Amygdala (tissue), 56 donors: Measurements from ENCODE around the gene MACO1.
"Not testable (repeated sequence)": the region's sequence is repeated elsewhere in the genome, so short reads cannot be mapped to it uniquely, and the experiment has no call there.

Experiments used
- DNase-seq, 56 donors: peaks; one replicate each; lab custom pipeline; 2025; lab: John Stamatoyannopoulos, UW

MACO1 gene, protein sequence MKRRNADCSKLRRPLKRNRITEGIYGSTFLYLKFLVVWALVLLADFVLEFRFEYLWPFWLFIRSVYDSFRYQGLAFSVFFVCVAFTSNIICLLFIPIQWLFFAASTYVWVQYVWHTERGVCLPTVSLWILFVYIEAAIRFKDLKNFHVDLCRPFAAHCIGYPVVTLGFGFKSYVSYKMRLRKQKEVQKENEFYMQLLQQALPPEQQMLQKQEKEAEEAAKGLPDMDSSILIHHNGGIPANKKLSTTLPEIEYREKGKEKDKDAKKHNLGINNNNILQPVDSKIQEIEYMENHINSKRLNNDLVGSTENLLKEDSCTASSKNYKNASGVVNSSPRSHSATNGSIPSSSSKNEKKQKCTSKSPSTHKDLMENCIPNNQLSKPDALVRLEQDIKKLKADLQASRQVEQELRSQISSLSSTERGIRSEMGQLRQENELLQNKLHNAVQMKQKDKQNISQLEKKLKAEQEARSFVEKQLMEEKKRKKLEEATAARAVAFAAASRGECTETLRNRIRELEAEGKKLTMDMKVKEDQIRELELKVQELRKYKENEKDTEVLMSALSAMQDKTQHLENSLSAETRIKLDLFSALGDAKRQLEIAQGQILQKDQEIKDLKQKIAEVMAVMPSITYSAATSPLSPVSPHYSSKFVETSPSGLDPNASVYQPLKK

DNA sequence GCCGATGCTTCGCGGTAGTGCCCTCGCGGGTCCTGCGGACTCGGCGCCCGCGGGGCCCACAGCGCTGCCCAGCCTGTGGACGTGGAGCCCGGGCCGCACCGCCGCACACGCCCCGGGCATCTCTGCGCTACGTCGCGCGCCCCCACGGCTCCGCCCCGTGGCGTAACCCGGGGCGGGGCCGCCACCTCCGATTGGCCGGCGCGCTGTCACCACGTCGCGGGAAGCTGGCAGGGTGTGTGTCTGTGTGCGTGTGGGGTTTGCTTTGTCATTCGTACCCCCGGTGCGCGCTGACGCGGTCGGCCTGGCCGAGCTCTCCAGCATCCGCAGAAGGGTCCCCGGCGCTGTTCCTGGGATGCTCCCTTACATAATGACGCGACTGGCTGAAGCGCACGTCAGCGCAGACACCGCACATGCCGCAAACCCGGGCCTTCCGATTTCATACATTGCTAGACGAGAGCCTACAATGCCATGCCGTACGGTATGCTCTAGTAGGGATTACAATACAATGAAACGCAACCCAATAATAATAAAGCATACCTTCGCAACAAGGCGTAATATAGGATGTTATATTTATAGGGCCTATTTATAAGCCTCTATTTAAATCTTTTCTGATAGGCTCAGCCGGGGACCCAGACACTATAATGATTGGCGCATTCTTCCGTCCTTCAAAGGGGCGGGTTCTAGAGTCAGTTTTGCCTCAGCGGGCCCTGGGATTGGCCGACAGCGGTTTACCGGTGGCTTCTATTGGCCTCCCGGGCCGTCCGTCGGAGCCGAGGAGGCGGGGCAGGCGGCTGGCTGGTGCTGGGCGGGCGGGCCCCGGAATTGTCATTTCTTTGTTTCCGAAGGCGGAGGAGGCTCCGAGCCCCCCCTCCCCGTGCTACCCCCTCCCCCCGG, at the start of gene MACO1:
TSS of gene MACO1 (plus strand) at position 825 of the 894 bp plus-strand sequence. CDS start 202 bp downstream, outside the sequence.
- DNase-seq = peak; percentile 70 to 99 (median 97)

DNA sequence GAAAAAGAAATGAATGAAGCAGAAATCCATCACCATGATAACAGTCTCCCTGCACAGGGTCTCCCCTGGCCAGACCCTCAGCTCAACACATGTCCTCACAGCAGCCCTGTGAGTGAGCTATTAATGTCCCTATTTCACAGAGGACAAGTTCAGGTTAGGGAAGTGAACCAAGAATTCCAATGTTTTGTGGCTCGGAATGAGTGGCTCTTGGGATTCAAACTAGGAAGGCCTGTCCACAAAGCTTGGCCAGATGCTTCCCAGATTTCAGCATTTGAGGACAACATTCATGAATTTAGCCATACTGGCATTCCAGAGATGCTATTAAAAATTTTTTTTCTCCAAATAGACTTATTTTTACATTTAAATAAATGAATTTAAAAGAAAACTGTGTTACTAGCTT, 48.2 kb upstream of the MACO1 start:
- not testable (repeated sequence) for DNase-seq

DNA sequence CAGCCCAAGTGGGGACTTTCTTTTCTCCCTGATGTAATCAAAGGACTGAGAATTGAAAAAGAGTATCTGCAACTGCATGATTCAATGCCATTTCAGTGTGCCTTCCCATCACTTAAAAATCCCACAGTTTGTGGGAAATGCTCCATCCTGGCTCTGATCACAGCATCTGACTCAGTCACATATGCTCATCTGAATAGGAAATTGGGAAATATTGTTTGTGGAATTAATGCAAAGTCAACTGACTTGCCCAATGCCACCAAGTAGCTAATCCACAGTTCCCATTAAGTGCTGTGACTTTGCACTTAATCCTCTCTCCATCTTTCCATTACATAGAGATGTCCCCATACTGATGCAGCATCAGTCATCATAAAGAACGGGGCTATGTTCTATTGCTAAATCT, 47.6 kb upstream of the MACO1 start:
- DNase-seq = not testable (repeated sequence)

- not testable (repeated sequence) for DNase-seq
Measured at GRCh38 chr1:25383875-25384274, 46.8 kb upstream of the MACO1 start.

- DNase-seq = not testable (repeated sequence)
Measured at GRCh38 chr1:25387096-25387495, 43.6 kb upstream of the MACO1 start.

DNA sequence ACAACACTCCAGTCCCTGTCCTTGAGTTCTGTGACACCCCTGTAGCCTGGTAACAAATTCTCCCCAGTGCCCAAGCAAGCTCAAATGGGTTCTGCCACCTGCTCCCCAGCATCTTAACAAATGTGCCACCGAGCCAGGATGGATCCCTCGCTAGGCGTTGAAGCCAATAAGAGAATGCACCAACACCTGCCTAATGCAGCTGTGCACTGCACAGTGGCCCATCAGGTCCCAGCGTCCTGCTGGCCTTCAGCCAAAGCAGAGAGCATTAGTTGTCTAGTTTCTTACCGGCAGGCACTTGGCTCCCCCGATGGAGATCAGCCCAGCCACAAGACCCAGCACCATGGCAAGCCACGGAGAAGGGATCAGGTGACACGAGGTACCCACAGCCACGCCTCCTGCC, 42.0 kb upstream of the MACO1 start:
- not testable (repeated sequence) for DNase-seq

DNA sequence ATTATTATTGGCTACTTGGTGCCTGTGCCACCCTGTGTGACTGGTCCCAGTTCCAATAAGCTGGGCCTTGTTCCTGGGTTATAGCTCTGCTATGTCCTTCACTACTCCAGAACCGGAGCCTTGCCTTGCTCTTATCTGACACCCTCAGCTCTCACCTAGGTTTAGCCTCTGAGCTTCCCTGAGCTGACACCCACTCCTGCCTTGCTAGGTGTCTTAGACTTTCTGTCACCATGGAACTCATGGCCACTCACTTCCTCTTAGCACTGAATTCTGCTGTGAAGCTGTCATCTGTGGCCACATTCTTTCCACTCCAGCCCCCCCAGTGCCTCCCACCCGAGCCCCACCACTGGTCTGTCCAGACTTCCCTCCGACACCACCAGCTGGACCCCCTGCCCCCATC, 41.0 kb upstream of the MACO1 start:
- DNase-seq = not testable (repeated sequence)

GRCh38 chr1:25392841-25393240, 37.9 kb upstream of the MACO1 start:
- DNase-seq = no peak

DNA sequence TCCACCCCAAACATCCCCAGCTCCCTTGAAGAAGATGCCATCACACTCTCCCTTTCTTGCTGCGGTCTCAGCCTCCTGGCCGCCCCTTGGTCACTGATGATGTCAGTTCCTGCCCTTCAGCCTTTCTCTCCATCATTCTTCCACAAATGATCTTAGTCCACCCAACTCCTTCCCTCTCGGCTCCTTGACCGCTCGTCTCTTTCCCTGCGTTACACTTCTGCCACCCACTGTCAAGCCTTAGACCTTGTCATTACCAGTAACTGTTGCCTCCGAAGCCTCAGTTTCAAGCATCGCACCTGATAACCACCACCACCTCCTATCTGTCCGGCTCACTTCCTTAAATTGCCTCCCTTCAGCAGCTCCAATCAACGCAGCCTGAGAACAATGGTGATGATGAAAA, 33.1 kb upstream of the MACO1 start:
- DNase-seq = not testable (repeated sequence)

DNA sequence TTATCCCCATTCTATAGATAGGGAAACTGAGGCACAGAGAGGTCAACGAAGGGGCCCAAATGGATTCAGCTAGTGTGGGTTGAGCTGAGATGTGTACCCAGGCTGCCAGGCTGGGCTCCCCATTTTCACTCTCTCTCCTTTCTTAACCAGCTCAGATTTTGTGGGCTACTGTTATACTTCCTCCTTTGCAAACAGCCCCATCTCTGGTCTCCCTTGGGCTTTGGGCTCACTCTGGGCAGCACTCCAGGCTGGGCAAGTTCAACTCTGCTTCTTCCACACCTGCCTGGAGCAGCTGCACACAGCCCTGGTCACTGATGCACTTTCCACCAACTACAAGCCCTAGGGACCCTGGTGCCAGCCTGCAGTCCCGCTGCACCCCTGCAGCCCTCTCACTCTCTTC, 32.6 kb upstream of the MACO1 start:
- not testable (repeated sequence) for DNase-seq

- DNase-seq = peak in 17 of 56 donors; percentile 1 to 41 (median 6)
Measured at GRCh38 chr1:25402947-25403803, 27.5 kb upstream of the MACO1 start.

DNA sequence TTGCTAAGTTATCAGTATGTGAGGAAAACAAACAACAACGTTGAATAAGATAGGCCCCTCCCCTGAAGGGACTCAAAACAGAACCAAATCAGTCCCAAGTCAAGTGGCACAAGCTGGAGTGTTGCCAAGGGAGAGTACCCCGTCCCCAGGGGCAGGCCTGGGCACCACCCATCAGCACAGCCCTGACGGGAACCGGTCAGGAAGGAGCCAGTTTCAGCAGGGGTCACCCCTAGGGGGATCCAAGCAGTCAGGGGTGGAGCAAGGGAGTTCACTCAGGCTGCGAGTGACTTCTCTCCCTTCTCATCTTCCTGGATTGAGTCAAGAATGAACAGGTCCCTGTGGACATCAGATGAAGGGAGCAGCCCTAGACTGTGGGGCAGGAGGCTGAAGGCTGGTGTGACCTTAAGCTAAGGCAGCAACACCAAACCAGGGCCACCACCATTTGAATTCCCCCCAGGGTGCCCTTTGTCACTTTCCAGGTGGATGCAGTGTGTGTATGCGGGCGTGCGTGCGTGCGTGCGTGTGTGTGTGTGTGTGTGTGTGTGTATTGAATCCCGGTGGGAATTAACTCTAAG, 24.9 kb upstream of the MACO1 start:
- DNase-seq = not testable (repeated sequence)

- not testable (repeated sequence) for DNase-seq
Measured at GRCh38 chr1:25409641-25410427, 20.9 kb upstream of the MACO1 start.

DNA sequence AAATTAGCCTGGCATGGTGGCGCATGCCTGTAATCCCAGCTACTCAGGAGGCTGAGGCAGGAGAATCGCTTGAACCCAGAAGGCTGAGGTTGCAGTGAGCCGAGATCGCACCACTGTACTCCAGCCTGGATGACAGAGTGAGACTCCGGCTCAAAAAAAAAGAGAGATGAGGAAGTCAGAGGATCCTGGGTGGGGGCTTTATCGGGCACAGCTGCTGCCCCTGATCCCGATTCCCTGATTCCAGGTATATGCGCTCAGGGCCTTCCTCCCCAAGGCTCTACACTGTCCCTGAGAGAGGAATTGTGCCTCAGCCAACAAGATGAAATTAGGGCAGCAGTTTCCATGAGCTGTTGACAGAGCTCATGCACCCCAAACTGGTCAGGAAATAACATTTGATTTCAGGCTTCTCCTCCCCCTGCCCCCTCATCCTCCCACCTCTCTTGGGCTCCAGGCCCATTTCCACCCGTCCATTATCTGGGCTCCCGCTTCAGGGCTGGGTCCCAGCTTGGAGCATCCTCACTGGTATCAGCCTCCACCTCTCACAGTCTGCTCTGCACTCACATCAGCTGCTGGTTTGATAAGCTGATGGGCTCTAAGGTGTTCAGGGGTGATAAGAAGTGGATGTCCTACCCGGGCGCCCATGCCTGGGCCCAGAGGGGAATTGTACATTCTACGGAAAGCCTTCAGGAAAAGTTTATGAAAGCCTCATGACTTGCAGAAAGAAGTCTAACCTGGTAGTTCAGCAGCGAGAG, 17.6 kb upstream of the MACO1 start:
- not testable (repeated sequence) for DNase-seq

- DNase-seq = not testable (repeated sequence)
Measured at GRCh38 chr1:25414157-25414556, 16.5 kb upstream of the MACO1 start.

DNA sequence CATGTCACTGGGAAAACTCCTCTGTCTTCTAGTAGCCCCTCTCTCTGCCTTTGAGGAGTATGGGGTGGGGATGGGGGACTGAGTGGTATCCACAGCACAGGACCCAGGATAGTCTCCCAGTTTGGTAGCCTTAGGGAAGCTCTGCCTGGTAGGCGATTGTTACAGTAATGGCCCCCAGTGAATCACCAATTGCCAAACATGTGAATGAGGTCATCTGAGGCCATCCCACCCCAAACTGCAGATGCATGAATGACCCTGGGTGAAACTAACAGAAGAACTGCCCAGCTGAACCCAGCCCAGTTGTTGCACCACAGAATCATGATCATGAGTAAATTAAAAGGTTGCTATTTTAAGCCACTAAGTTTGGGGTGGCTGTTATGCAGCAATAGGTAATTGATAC, 16.1 kb upstream of the MACO1 start:
- not testable (repeated sequence) for DNase-seq

GRCh38 chr1:25417280-25417679, 13.4 kb upstream of the MACO1 start:
- DNase-seq = not testable (repeated sequence)

GRCh38 chr1:25419339-25419738, 11.4 kb upstream of the MACO1 start:
- DNase-seq = not testable (repeated sequence)
